HG03439 (cell line): ENCODE measurements around the gene OFD1.
"Not testable (repeated sequence)": the region's sequence is repeated elsewhere in the genome, so short reads cannot be mapped to it uniquely, and the experiment has no call there.

Experiments
- ATAC-seq: cut with Tn5 transposase; IDR thresholded peaks from one replicate; pipeline ENCODE4 v1.9.1; 2021; ENCODE audit warnings: mild to moderate bottlenecking, moderate library complexity; ENCODE audit not compliant: unreplicated experiment

The OFD1 gene

GRCh38 chrX:13702111-13702789 is 32.3 kb upstream of the OFD1 start:
- no peak for ATAC-seq

GRCh38 chrX:13703135-13703534 is 31.4 kb upstream of the OFD1 start:
- no peak for ATAC-seq

- ATAC-seq = no peak
Observed at GRCh38 chrX:13703589-13703988, 31.0 kb upstream of the OFD1 start.

GRCh38 chrX:13711141-13711540 is 23.4 kb upstream of the OFD1 start:
- no peak for ATAC-seq

GRCh38 chrX:13716455-13716854 is 18.1 kb upstream of the OFD1 start:
- no peak for ATAC-seq

- no peak for ATAC-seq
Observed at GRCh38 chrX:13716905-13717304, 17.6 kb upstream of the OFD1 start.

- no peak for ATAC-seq
Observed at GRCh38 chrX:13717700-13718472, 16.7 kb upstream of the OFD1 start.

- ATAC-seq = no peak
Observed at GRCh38 chrX:13719192-13719856, 15.2 kb upstream of the OFD1 start.

GRCh38 chrX:13721371-13721770 is 13.2 kb upstream of the OFD1 start:
- no peak for ATAC-seq

GRCh38 chrX:13721819-13722519 is 12.6 kb upstream of the OFD1 start:
- no peak for ATAC-seq

- not testable (repeated sequence) for ATAC-seq
Observed at GRCh38 chrX:13724878-13725277, 9.7 kb upstream of the OFD1 start.

- ATAC-seq = not testable (repeated sequence)
Observed at GRCh38 chrX:13726583-13726982, 8.0 kb upstream of the OFD1 start.

- not testable (repeated sequence) for ATAC-seq
Observed at GRCh38 chrX:13730523-13730922, 4.0 kb upstream of the OFD1 start.

- no peak for ATAC-seq
Observed at GRCh38 chrX:13732246-13733067, 2.1 kb upstream of the OFD1 start.

GRCh38 chrX:13733506-13733905 is 1.0 kb upstream of the OFD1 start:
- ATAC-seq = no peak

- ATAC-seq = no peak
Observed at GRCh38 chrX:13741695-13742094, 7.1 kb downstream of the OFD1 start.

GRCh38 chrX:13742397-13743176 is 8.0 kb downstream of the OFD1 start:
- peak; percentile 95 for ATAC-seq

GRCh38 chrX:13747836-13748235 is 13.3 kb downstream of the OFD1 start:
- no peak for ATAC-seq

GRCh38 chrX:13748486-13748885 is 13.9 kb downstream of the OFD1 start:
- ATAC-seq = no peak

- no peak for ATAC-seq
Observed at GRCh38 chrX:13750204-13750603, 15.7 kb downstream of the OFD1 start.
